ENCODE results near the gene PRKAR2B.
A peak's percentile ranks its signal among the peaks of the same experiment; 100 is the strongest.
"Not testable (repeated sequence)": the region's sequence is repeated elsewhere in the genome, so short reads cannot be mapped to it uniquely, and the experiment has no call there.

The PRKAR2B gene

DNA sequence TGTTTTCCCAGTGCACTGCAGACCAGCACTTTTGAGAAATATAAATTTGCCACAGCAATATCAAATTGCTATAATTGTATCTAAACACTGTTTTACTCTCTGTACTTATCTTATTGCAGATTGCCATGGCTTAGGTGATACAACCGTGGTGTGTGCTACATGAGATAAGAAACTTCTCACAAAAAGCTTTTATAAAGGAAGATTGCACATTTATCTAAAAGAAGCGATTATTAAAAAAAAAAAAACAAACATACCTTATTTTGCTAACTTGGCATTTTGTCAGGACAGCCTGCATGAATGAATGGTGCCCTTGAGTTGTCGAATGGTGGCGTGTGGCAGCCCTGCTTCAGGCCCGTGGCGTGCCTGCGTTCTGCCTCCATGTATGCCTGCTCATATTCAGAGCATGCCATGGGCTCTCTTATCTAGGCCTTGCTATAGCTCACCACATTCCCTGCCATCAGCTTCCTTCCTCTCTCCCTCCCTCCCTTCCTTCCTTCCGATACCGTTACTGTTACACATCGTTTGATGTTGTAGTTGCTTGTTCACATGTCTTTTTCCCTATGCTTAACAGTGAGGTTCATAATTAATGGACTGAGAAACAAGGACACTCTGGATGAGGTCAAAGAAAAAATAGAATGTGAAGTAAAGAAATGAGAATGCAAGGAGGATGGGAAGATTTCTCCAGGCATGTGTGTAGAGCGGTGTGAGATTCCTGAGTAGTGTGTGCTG is 34.9 kb downstream of the PRKAR2B start:
- no peak for DNase-seq

- no peak for DNase-seq
These were observed 35.6 kb downstream of the PRKAR2B start for GRCh38 chr7:107080099-107080505.

DNA sequence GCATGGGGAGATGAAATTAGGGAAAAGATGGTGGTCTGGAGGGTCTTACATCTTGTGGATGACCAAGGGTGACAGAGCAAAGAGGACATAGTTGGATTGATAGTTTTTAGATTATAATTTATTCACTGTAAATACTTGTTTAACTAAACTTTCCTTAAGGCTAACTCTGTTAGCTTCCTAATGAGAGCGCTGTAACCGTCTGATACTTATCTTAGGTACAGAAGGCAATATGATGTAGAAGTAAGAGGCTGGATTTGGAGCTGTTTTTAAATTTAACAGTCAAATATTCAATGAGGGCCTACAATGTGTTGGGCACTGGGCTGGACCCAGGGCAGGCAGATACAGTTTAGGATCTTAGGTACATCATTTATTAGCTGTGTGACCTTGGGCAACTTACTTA is 36.0 kb downstream of the PRKAR2B start:
- no peak for DNase-seq

DNA sequence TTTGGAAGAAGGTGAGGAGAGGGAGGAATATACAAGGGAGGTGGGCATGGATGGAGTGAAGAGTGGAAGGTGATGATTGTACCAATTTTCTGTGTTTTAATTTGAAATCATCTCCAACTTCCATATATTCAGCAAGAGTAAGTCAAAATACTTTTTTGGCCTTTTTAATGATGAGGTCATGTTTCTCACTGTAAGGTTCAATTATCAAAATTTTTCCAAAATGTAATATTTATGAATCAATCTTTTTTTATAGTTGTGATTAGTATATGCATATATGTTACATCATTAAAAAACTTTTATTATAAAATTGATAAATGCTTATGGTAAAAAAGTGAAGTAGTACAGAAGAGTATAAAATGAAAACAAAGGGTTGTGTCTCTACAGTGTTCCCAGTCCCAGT is 40.7 kb downstream of the PRKAR2B start:
- no peak for DNase-seq

DNA sequence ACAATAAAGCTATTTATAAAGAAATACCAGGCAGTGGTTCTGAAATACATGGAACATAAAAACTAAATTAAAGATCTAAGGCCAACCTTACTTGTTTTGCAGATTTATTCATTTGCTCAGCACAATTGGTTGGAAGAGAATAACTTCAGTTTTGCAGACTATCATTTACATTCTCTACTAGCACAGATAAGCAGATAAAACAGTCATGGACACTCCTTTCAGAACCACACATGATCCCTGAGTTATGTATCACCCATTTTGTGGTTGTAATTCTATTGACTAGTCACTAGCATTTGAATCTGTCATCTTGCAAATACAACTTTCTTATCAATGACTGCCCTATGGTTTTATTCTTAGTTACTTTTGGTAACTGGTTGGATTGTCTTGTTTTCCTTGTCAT is 45.1 kb downstream of the PRKAR2B start:
- no peak for DNase-seq

DNA sequence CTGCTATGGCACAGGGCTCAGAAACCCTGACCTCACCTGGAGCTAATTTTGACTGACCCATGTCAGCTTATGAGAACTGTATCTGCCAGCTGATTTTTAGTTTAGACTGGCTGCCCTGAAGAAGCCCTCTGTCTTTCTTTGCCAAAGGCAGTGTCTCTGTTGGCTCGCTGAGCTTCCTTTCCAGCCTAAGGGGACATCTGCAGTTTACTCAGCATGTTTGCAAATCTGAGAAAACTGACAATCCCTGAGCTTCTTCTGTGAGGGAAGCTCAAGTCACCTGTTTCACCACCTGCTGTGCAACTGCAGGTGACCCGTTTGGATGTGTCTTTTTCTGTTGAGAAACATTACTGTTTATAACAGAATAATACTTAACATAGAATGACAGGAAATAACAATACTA is 46.0 kb downstream of the PRKAR2B start:
- DNase-seq, result no peak

GRCh38 chr7:107091306-107091705 is 46.8 kb downstream of the PRKAR2B start:
- no peak for DNase-seq

GRCh38 chr7:107093671-107094070 is 49.2 kb downstream of the PRKAR2B start:
- DNase-seq, result not testable (repeated sequence)

GRCh38 chr7:107099154-107099553 is 54.6 kb downstream of the PRKAR2B start:
- not testable (repeated sequence) for DNase-seq

DNA sequence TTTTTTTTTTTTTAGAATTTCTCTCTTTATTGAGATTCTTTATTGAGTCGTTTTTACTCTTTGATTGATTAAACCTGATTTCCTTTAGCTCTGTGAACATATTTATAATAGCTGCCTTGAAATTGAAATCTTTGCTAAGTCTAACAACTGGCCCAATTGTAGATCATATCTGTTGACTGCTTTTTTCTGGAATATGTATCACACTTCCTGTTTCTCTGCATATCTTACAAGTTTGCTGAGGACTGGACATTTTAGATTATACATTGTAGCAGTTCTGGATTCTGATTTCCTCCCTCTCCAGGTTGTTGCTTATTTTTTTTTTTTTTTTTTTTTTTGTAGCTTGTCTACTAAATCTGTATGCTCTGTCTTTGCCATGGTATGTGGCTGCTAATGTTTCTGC is 56.3 kb downstream of the PRKAR2B start:
- DNase-seq, result no peak

- no peak for DNase-seq
These were observed 58.9 kb downstream of the PRKAR2B start for GRCh38 chr7:107103369-107103768.

- no peak for DNase-seq
These were observed 60.3 kb downstream of the PRKAR2B start for GRCh38 chr7:107104801-107105200.

- no peak for DNase-seq
These were observed 61.2 kb downstream of the PRKAR2B start for GRCh38 chr7:107105591-107106245.

DNA sequence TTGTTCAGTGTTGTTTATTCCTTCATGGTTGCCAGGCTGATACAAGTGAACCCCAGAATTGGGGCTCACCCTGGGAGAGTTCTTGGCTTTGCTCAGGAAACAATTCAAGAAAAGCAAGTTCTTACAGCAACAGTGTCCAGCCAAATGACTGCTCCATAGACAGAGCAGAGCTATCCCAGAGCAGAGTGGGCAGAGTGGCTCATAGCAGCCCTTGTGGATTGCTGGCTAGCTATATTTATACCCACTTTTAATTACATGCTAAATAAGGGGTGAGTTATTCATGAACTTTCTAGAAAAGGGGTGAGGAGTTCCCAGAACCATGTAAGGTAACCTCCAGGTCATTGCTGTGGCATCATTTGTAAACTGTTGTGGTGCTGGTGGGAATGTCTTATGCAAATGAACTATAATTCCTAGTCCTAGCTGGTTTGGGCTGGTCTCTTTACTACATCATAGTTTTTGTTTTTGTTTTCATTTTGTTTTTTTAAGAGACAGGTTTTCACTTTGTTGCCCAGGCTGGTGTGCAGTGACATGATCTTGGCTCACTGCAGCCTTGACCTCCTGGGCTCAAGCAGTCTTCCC is 64.4 kb downstream of the PRKAR2B start:
- DNase-seq, result no peak

DNA sequence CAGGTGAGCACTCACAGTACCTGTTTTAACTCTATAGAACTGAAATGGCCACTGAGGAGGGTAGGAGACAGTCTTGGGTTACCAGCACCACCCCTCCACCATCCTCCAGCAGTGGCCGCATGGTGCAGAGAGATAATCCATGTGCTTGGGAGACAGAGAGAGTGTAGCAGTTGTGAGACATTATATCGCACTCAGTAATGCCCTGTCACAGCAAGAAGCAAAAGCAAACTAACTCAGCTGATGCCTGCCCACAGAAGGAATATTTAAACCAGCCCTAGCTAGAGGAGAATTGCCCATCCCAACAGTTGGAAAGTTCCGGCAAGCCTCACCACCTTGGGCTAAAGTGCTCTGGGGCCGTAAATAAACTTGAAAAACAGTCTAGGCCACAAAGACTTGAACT is 65.5 kb downstream of the PRKAR2B start:
- DNase-seq, result no peak

DNA sequence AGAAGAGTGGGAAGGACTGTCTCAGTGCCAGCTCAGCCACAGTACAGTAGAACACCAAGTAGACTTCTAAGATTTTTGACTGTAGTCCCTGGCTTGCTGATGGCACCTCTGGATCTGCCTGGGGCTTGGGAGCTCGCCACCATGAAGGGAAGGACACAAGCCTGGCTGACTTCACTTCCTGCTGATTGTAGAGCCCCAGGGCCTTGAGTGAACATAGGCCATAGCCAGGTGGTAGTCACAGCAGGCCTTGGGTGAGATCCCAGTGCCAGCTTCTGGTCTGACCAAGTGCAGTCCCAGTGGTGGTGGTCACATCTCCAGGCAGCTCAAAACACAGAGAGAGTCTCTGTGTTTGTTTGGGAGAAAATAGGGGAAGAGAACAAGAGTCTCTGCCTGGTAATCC is 66.7 kb downstream of the PRKAR2B start:
- no peak for DNase-seq

- DNase-seq, result no peak
These were observed 69.4 kb downstream of the PRKAR2B start for GRCh38 chr7:107113866-107114265.

GRCh38 chr7:107115114-107115513 is 70.6 kb downstream of the PRKAR2B start:
- no peak for DNase-seq

- no peak for DNase-seq
These were observed 71.4 kb downstream of the PRKAR2B start for GRCh38 chr7:107115762-107116540.

DNA sequence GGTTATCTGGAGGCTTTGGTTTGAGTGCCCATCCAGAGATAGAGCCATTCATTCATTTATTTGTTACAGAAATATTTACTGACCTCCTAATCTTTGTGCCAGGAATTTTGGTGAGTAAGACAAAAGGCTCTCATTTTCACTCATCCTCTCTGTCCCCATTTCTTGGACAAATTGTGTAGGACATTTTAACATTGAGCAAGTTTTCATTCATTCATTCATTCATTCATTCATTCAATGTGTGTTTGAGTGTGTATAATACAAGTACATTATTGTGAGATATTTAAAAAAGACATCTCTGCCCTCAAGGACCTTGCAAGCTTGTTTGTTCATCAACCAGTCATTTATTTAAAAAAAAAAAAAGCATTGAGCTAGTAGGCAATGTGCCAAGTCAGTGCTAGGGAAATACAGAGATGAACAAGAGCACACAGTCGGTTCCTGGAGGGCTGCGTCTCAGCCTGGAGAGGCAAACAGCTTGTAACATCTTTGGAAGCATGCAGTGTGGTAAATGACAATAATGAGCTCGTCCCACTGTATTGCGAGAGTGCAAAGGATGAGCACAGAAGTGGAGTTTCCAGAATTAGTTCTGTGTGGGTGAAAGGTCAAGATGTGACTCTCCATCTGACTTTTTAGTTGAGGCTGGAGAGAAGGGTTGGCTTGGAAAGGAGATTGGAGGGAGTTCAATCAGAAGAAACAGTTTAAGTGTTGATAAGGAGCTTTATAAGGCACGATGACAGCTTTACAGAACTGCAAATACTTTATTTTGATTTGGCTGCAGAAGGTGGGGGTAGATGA is 73.8 kb downstream of the PRKAR2B start:
- DNase-seq, result peak; percentile 19

- no peak for DNase-seq
These were observed 75.0 kb downstream of the PRKAR2B start for GRCh38 chr7:107119376-107120105.

DNA sequence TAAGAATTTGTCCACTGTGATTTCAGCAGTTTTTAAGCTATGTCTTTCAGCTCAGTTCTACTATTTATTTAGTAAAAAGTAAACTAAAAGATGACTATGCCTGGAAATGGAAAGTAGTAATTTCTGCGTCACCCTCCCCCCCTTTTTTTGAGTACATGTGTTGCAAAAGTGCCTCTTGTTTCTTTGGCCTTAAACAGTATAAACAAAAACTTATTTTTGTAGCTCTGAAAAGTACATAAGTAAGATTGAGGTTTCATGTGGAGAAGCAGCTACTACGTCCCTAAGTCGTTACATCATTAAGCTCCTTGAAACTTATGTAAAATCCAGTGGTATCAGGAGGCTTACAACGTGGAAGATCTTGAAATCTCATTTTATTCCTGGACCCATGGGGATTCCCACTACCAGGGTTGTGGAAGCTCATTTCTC is 78.0 kb downstream of the PRKAR2B start:
- DNase-seq, result no peak

Data from fibroblast of skin of scalp (primary cell).